ENCODE results near the gene FSHB.
"Not testable (repeated sequence)": the region's sequence is repeated elsewhere in the genome, so short reads cannot be mapped to it uniquely, and the experiment has no call there.

FSHB gene

GRCh38 chr11:30268638-30269037, 37.8 kb downstream of the FSHB start:
- not testable (repeated sequence) for DNase-seq (ENCODE audit: low read depth)

- no peak for DNase-seq (ENCODE audit: low read depth)
Measured at GRCh38 chr11:30270671-30271070, 39.9 kb downstream of the FSHB start.

- DNase-seq (ENCODE audit: low read depth): no peak
Measured at GRCh38 chr11:30277176-30277575, 46.4 kb downstream of the FSHB start.

GRCh38 chr11:30279796-30280195, 49.0 kb downstream of the FSHB start:
- no peak for DNase-seq (ENCODE audit: low read depth)

- no peak for DNase-seq (ENCODE audit: low read depth)
Measured at GRCh38 chr11:30281476-30282288, 50.9 kb downstream of the FSHB start.

GRCh38 chr11:30282289-30282631, 51.4 kb downstream of the FSHB start:
- no peak for DNase-seq (ENCODE audit: low read depth)
